Measurements from ENCODE around the gene TRAPPC3.

The TRAPPC3 gene

GRCh38 chr1:36154765-36155407, 5.6 kb upstream of the TRAPPC3 start:
- no peak for TF ChIP-seq EZH2phosphoT487 (IDR thresholded peaks at IDR 0.05; ENCODE audit: borderline replicate concordance, low read length)
- TF ChIP-seq, protein P1, sequence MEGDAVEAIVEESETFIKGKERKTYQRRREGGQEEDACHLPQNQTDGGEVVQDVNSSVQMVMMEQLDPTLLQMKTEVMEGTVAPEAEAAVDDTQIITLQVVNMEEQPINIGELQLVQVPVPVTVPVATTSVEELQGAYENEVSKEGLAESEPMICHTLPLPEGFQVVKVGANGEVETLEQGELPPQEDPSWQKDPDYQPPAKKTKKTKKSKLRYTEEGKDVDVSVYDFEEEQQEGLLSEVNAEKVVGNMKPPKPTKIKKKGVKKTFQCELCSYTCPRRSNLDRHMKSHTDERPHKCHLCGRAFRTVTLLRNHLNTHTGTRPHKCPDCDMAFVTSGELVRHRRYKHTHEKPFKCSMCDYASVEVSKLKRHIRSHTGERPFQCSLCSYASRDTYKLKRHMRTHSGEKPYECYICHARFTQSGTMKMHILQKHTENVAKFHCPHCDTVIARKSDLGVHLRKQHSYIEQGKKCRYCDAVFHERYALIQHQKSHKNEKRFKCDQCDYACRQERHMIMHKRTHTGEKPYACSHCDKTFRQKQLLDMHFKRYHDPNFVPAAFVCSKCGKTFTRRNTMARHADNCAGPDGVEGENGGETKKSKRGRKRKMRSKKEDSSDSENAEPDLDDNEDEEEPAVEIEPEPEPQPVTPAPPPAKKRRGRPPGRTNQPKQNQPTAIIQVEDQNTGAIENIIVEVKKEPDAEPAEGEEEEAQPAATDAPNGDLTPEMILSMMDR (IDR thresholded peaks at IDR 0.05; ENCODE audit: low read depth, low read length, poor library complexity, severe bottlenecking): no peak
- Histone ChIP-seq H3K4me2 (ENCODE audit: low read length) (peak overlapping the region; percentile 98), H3K9me2 (replicated peaks; ENCODE audit: control insufficient read depth, low read length) (no peaks in the 10 kb centered on the region), H4K20me1 (ENCODE audit: control insufficient read depth, insufficient read depth, low read depth, low read length) (0 out of 2 replicates have a peak, but pooled peaks cover 4% of the 10 kb centered on the region), H3K4me3 (ENCODE audit: low read length) (peak overlapping the region; percentile 99), H3K9me3 (ENCODE audit: control insufficient read depth, insufficient read depth, low read length) (no peaks in the 10 kb centered on the region), H3K27ac (ENCODE audit: low read depth, low read length) (peak overlapping the region; percentile 74), H3F3A (ENCODE audit: control insufficient read depth, insufficient read depth) (peaks cover 7% of the 10 kb centered on the region), H3K36me3 (ENCODE audit: control insufficient read depth, low read length) (peaks cover 33% of the 10 kb centered on the region), H3K27me3 (ENCODE audit: control insufficient read depth, low read length) (no peaks in the 10 kb centered on the region), H3K79me2 (ENCODE audit: control insufficient read depth, low read length) (peaks cover 53% of the 10 kb centered on the region), H3K4me1 (ENCODE audit: control insufficient read depth, low read length) (peaks cover 72% of the 10 kb centered on the region)

GRCh38 chr1:36154335-36154734, 5.0 kb upstream of the TRAPPC3 start:
- TF ChIP-seq, protein P1 (IDR thresholded peaks at IDR 0.05; ENCODE audit: low read depth, low read length, poor library complexity, severe bottlenecking): no peak
- TF ChIP-seq EZH2phosphoT487 (IDR thresholded peaks at IDR 0.05; ENCODE audit: borderline replicate concordance, low read length): no peak
- Histone ChIP-seq H3K79me2 (ENCODE audit: control insufficient read depth, low read length) (peaks cover 47% of the 10 kb centered on the region), H3K4me2 (ENCODE audit: low read length) (peak overlapping the region; percentile 98), H3K27me3 (ENCODE audit: control insufficient read depth, low read length) (no peaks in the 10 kb centered on the region), H3K4me1 (ENCODE audit: control insufficient read depth, low read length) (peaks cover 70% of the 10 kb centered on the region), H3K27ac (ENCODE audit: low read depth, low read length) (no peak overlapping the region), H3K9me3 (ENCODE audit: control insufficient read depth, insufficient read depth, low read length) (no peaks in the 10 kb centered on the region), H3K36me3 (ENCODE audit: control insufficient read depth, low read length) (peaks cover 28% of the 10 kb centered on the region), H3F3A (ENCODE audit: control insufficient read depth, insufficient read depth) (peaks cover 7% of the 10 kb centered on the region), H3K4me3 (ENCODE audit: low read length) (peak overlapping the region; percentile 99; the same call in 1 of the 2 replicates), H4K20me1 (ENCODE audit: control insufficient read depth, insufficient read depth, low read depth, low read length) (0 out of 2 replicates have a peak, but pooled peaks cover 4% of the 10 kb centered on the region), H3K9me2 (replicated peaks; ENCODE audit: control insufficient read depth, low read length) (no peaks in the 10 kb centered on the region)

- Histone ChIP-seq H3K27me3 (ENCODE audit: control insufficient read depth, low read length) (no peaks in the 10 kb centered on the region), H3K4me1 (ENCODE audit: control insufficient read depth, low read length) (peaks cover 66% of the 10 kb centered on the region), H3K79me2 (ENCODE audit: control insufficient read depth, low read length) (peaks cover 47% of the 10 kb centered on the region), H3K4me2 (ENCODE audit: low read length) (no peak overlapping the region), H4K20me1 (ENCODE audit: control insufficient read depth, insufficient read depth, low read depth, low read length) (0 out of 2 replicates have a peak, but pooled peaks cover 4% of the 10 kb centered on the region), H3K36me3 (ENCODE audit: control insufficient read depth, low read length) (peaks cover 28% of the 10 kb centered on the region), H3K9me3 (ENCODE audit: control insufficient read depth, insufficient read depth, low read length) (no peaks in the 10 kb centered on the region), H3K27ac (ENCODE audit: low read depth, low read length) (no peak overlapping the region), H3K9me2 (replicated peaks; ENCODE audit: control insufficient read depth, low read length) (no peaks in the 10 kb centered on the region), H3K4me3 (ENCODE audit: low read length) (no peak overlapping the region), H3F3A (ENCODE audit: control insufficient read depth, insufficient read depth) (peaks cover 7% of the 10 kb centered on the region)
- no peak for TF ChIP-seq EZH2phosphoT487 (IDR thresholded peaks at IDR 0.05; ENCODE audit: borderline replicate concordance, low read length)
- TF ChIP-seq, protein P1 (IDR thresholded peaks at IDR 0.05; ENCODE audit: low read depth, low read length, poor library complexity, severe bottlenecking): no peak
These were observed 4.2 kb upstream of the TRAPPC3 start for GRCh38 chr1:36153476-36153875.
